ENCODE results near the gene MYOZ2.

DNA sequence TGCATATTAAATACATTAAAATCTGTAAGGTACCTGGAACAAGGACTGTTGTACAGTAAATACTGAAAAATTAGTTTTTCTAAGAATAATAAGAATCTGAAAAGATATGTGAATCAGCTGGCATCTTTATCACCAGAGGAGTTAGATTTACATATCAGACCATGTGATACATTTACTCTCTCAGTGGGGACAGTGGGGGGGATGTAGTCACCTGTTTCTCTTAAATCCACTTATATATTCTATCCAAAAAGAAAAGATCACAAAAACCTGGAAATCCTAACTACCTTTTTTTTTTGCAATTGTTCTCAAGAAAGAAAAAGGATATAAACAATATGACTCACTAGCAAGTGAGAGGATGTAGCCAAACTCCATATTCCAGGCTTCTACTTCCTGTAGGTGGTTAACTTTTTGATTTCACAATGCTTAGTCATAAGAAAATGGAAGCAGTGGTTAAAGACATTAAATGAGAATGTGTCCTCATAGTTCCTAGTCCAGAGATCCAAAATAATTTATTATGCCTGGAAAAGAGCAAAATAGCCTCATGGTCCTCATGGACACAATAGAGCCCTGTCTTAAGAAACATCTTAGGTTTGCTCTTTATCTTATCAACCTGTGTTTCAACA lies 22.5 kb upstream of the MYOZ2 start:
- TF ChIP-seq, protein P1, sequence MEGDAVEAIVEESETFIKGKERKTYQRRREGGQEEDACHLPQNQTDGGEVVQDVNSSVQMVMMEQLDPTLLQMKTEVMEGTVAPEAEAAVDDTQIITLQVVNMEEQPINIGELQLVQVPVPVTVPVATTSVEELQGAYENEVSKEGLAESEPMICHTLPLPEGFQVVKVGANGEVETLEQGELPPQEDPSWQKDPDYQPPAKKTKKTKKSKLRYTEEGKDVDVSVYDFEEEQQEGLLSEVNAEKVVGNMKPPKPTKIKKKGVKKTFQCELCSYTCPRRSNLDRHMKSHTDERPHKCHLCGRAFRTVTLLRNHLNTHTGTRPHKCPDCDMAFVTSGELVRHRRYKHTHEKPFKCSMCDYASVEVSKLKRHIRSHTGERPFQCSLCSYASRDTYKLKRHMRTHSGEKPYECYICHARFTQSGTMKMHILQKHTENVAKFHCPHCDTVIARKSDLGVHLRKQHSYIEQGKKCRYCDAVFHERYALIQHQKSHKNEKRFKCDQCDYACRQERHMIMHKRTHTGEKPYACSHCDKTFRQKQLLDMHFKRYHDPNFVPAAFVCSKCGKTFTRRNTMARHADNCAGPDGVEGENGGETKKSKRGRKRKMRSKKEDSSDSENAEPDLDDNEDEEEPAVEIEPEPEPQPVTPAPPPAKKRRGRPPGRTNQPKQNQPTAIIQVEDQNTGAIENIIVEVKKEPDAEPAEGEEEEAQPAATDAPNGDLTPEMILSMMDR (IDR thresholded peaks at IDR 0.05; ENCODE audit: low read length) = no peak
- no peak for TF ChIP-seq EZH2 (IDR thresholded peaks at IDR 0.05; ENCODE audit: borderline replicate concordance, low read length)

Data from OCI-LY1 (cell line).